Hepatocyte (in vitro differentiated cells): ENCODE results near the gene DDX11. TPM values are rescaled to one million over a fixed set of nuclear protein-coding genes. Genes with fewer than 3 reads are reported as not detected.
"Not testable (repeated sequence)": the region's sequence is repeated elsewhere in the genome, so short reads cannot be mapped to it uniquely, and the experiment has no call there.

Experiments
- DNase-seq: peaks from one replicate; pipeline ENCODE4 v3.0.0-alpha.2; 2016; ENCODE audit warnings: low spot score
- H2AFZ ChIP-seq: fragments of 200-600 bp; sonication (generic); 2 replicates; pipeline ENCODE4 v1.6.0; 2016; ENCODE audit warnings: antibody characterized with exemption, mild to moderate bottlenecking
- H3K27ac ChIP-seq: fragments of 200-600 bp; sonication (generic); 2 replicates; pipeline ENCODE4 v1.5.1; 2016; ENCODE audit warnings: mild to moderate bottlenecking
- H3K27me3 ChIP-seq: fragments of 200-600 bp; sonication (generic); 2 replicates; pipeline ENCODE4 v1.6.1; 2016
- H3K36me3 ChIP-seq: fragments of 200-600 bp; sonication (generic); replicated peaks from 2 replicates; pipeline ENCODE4 v1.5.1; 2016; ENCODE audit warnings: low read depth; ENCODE audit not compliant: insufficient read depth
- H3K4me1 ChIP-seq: fragments of 200-600 bp; sonication (generic); 2 replicates; pipeline ENCODE4 v1.5.1; 2016; ENCODE audit warnings: mild to moderate bottlenecking, moderate library complexity; ENCODE audit not compliant: insufficient read depth
- H3K4me2 ChIP-seq: fragments of 200-600 bp; sonication (generic); 2 replicates; pipeline ENCODE4 v1.6.0; 2016
- H3K4me3 ChIP-seq: fragments of 200-600 bp; sonication (generic); 2 replicates; pipeline ENCODE4 v1.5.1; 2016; ENCODE audit warnings: mild to moderate bottlenecking
- H3K79me2 ChIP-seq: fragments of 200-600 bp; sonication (generic); 2 replicates; pipeline ENCODE4 v1.6.0; 2017; ENCODE audit warnings: mild to moderate bottlenecking
- H3K9me2 ChIP-seq: fragments of 200-600 bp; sonication (generic); replicated peaks from 2 replicates; pipeline ENCODE4 v1.6.0; 2017; ENCODE audit warnings: mild to moderate bottlenecking; ENCODE audit not compliant: insufficient read depth
- H3K9me3 ChIP-seq: fragments of 200-600 bp; sonication (generic); 2 replicates; pipeline ENCODE4 v1.5.1; 2016; ENCODE audit warnings: low read depth, mild to moderate bottlenecking
- H4K20me1 ChIP-seq: fragments of 200-600 bp; sonication (generic); 2 replicates; pipeline ENCODE4 v1.6.0; 2016; ENCODE audit warnings: mild to moderate bottlenecking; ENCODE audit not compliant: insufficient read depth, poor library complexity, severe bottlenecking
- WGBS: methylation state at CpG from one replicate; pipeline ENCODE4 v1.1.6; 2016; ENCODE audit warnings: low lambda C conversion rate; ENCODE audit errors: missing lambda C conversion rate; 5-methylcytosine and 5-hydroxymethylcytosine counted together
- polyA plus RNA-seq: library from polyadenylated mRNA; unstranded; fragments of >200 nt; fragmentation: Nextera tagmentation; extraction: Ambion mirVana; gene quantifications from 2 replicates; pipeline ENCODE4 v1.2.1, GENCODE V29; 2016
- total RNA-seq: library from RNA; depleted of rRNA; stranded (reverse); fragments of >200 nt; gene quantifications from 2 replicates; pipeline ENCODE4 v1.2.3, GENCODE V29; 2014

DDX11 gene
- total and polyA plus RNA-seq, 2 experiments from 2014 or later = 24.8 to 29.7 TPM

- H3K4me2 ChIP-seq, H2AFZ ChIP-seq, H3K9me2 ChIP-seq, H3K27ac ChIP-seq, H3K36me3 ChIP-seq, DNase-seq, H3K27me3 ChIP-seq, H4K20me1 ChIP-seq, H3K4me3 ChIP-seq, H3K4me1 ChIP-seq, H3K9me3 ChIP-seq: not testable (repeated sequence)
- 91% methylated on average over 9 of the region's 11 CpGs for WGBS
- H3K79me2 ChIP-seq = peaks cover 14% of the 10 kb centered on the region
Measured at GRCh38 chr12:31076150-31076549, 2.5 kb downstream of the DDX11 start.

- not testable (repeated sequence) for H3K9me3 ChIP-seq, H3K36me3 ChIP-seq, H4K20me1 ChIP-seq, H2AFZ ChIP-seq, DNase-seq, H3K27ac ChIP-seq, H3K4me3 ChIP-seq, H3K4me2 ChIP-seq, H3K27me3 ChIP-seq, H3K4me1 ChIP-seq, H3K9me2 ChIP-seq
- 75% methylated on average over 4 of the region's 4 CpGs for WGBS
- H3K79me2 ChIP-seq = peaks cover 14% of the 10 kb centered on the region
Measured at GRCh38 chr12:31077095-31077494, 3.4 kb downstream of the DDX11 start.

DNA sequence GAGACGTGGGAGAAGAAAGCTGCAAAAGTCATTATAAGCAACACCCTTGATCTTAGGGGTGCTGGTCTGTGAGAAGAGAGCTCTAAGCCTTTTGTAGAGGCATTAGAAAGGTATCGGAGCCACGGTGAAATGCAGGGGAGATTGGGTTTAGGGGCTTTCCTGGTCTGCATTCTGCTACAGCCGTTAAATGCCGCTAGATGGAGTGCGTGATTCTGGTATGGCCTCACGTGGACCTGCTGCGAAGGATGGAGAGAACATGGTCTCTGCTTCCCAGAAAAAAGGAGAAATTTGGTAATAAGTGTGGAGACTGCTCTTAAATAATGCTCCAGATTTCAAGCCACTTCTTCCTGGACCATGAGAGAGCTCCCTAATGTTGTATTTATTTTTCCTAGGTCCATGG, 4.3 kb downstream of the DDX11 start:
- not testable (repeated sequence) for H3K9me3 ChIP-seq, H3K9me2 ChIP-seq, H3K27ac ChIP-seq, H3K4me2 ChIP-seq, H3K4me1 ChIP-seq, H3K36me3 ChIP-seq, DNase-seq, H2AFZ ChIP-seq, H4K20me1 ChIP-seq, H3K4me3 ChIP-seq, H3K27me3 ChIP-seq
- 92% methylated on average over 8 of the region's 8 CpGs for whole genome bisulfite sequencing
- H3K79me2 ChIP-seq = peaks cover 14% of the 10 kb centered on the region

DNA sequence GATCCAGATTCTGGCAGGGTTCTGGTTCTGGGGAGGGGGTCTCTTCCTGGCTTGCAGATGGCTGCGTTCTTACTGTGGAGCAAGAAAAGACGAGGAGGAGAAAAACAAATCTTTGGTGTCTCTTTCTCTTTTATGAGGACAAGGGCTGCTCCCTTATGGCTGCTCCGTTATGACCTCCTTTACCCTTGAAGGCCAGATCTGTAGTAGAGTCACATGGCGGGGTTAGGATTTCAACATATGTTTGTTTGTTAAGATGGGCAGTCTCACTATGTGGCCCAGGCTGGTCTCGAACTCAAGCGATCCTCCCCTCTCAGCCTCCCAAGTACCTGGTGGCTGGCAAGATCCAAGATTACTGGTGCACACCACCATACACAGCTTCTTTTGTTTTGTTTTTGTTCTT, 5.8 kb downstream of the DDX11 start:
- peaks cover 14% of the 10 kb centered on the region for H3K79me2 ChIP-seq
- H3K27ac ChIP-seq, H3K4me1 ChIP-seq, H3K4me3 ChIP-seq, H4K20me1 ChIP-seq, H3K9me3 ChIP-seq, H2AFZ ChIP-seq, DNase-seq, H3K4me2 ChIP-seq, H3K36me3 ChIP-seq, H3K27me3 ChIP-seq, H3K9me2 ChIP-seq: not testable (repeated sequence)
- 96% methylated on average over 6 of the region's 6 CpGs for WGBS

DNA sequence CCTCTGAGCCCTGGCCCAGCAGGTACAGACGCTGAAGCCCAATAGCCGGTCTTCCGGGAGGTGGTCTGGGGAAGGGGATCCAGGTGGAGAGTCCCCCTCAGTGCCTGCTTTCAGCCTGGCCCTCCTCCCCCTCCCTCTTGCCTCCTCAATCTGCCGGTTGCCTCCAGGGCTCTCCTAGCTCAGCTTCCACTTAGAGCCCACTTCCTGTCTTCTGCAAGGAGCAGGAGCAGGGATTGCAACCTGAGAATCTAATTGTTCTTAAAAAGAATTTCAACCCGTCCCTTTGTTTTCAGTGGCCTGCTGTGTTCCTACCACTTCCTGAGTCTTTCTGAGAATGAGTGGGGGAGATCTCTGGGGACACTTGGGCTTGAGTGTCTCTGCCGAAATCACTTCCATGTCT, 6.6 kb downstream of the DDX11 start:
- H3K79me2 ChIP-seq = peaks cover 14% of the 10 kb centered on the region
- not testable (repeated sequence) for H3K9me2 ChIP-seq, H4K20me1 ChIP-seq, H3K36me3 ChIP-seq, DNase-seq, H3K4me3 ChIP-seq, H3K4me1 ChIP-seq, H3K27ac ChIP-seq, H3K27me3 ChIP-seq, H3K4me2 ChIP-seq, H2AFZ ChIP-seq, H3K9me3 ChIP-seq
- 61% methylated on average over 6 of the region's 6 CpGs for WGBS

- H3K4me3 ChIP-seq, H3K4me2 ChIP-seq, H3K36me3 ChIP-seq, H4K20me1 ChIP-seq, DNase-seq, H3K4me1 ChIP-seq, H2AFZ ChIP-seq, H3K9me2 ChIP-seq, H3K9me3 ChIP-seq, H3K79me2 ChIP-seq, H3K27me3 ChIP-seq, H3K27ac ChIP-seq: not testable (repeated sequence)
- 96% methylated on average over 6 of the region's 6 CpGs for WGBS
Measured at GRCh38 chr12:31081274-31081673, 7.6 kb downstream of the DDX11 start.

DNA sequence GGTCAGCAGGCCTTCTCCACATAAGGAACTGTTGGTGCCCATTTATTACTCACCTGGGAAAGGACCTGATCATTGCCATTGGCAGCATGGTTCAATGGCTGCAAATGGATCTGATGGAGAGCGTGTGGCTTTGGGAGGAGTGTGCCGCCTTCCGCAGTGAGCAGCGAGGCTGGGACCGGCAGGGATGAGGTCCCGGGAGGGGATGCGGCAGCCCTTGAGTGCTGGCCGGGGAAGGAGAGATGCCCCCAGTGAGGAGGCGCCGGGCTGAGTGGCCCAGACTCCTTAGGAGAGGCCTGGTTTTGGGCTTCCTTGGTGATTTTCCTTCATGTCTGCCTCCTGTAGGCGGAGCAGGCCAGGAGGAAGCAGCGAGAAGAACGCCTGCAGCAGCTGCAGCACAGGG, 10.6 kb downstream of the DDX11 start:
- H3K9me3 ChIP-seq, H3K27me3 ChIP-seq, H4K20me1 ChIP-seq, H3K4me1 ChIP-seq, H2AFZ ChIP-seq, DNase-seq, H3K4me3 ChIP-seq, H3K4me2 ChIP-seq, H3K79me2 ChIP-seq, H3K36me3 ChIP-seq, H3K27ac ChIP-seq, H3K9me2 ChIP-seq: not testable (repeated sequence)
- 98% methylated on average over 13 of the region's 13 CpGs for WGBS

DNA sequence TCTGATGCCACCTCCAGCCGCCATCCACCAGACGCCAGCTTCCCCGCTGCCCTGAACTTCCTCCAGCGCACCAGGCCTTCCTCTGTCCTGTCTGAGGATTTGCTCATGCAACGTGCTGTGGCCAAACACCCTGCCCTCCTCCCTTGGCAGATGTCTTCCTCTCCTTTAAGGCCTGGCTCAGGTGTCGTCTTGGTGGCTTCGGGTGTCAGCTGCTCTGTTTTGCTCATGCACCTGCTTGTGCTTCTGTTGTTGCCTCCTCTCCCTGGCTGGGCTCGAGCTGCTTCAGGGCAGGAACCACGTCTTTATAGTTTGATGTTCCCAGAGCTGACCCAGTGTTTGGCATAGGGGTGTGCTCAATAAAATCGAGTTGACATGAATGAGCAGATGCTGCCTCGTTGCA, 12.4 kb downstream of the DDX11 start:
- not testable (repeated sequence) for H3K27ac ChIP-seq, H4K20me1 ChIP-seq, H3K4me2 ChIP-seq, H3K4me1 ChIP-seq, H2AFZ ChIP-seq, H3K4me3 ChIP-seq, H3K79me2 ChIP-seq, DNase-seq, H3K9me3 ChIP-seq, H3K36me3 ChIP-seq, H3K27me3 ChIP-seq, H3K9me2 ChIP-seq
- 95% methylated on average over 11 of the region's 11 CpGs for WGBS

DNA sequence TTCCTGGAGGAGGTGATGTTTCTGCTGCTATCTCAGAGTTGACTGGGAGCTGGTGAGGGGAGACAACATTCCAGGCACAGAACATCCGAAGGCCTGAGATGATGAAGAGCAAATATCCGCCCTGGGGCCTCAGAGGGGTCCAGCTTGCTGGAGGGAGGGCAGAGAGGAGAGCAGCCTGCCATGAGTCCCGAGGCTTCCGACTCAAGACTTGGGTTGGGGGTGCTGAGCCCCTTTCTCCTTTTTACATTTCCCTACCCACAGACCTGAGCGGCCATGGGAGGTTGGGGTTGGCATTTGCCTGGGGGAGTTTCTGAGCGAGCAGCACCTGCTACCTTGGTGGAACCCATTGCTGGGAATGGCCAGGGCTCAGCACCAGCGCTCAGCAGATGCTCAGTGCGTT, 13.8 kb downstream of the DDX11 start:
- not testable (repeated sequence) for H3K4me3 ChIP-seq, DNase-seq, H3K27me3 ChIP-seq, H3K9me2 ChIP-seq, H3K4me1 ChIP-seq, H3K4me2 ChIP-seq, H3K36me3 ChIP-seq, H3K9me3 ChIP-seq, H3K79me2 ChIP-seq, H3K27ac ChIP-seq, H2AFZ ChIP-seq, H4K20me1 ChIP-seq
- WGBS = 95% methylated on average over 8 of the region's 8 CpGs
